RWPE2 (cell line): ENCODE data around the gene ZNF544.

Experiments
- ATAC-seq: fragments of 200-7000 bp; cut with Tn5 transposase; 3 replicates; pipeline ENCODE4 v1.9.1; 2021; ENCODE audit warnings: low read depth
- DNase-seq: peaks from one replicate; pipeline ENCODE4 v3.0.0-alpha.2; 2020; ENCODE audit warnings: low spot score
- H3K27ac ChIP-seq: fragments of 450-650 bp; 2 replicates; pipeline ENCODE4 v1.5.1; 2017; ENCODE audit warnings: mild to moderate bottlenecking; ENCODE audit not compliant: poor library complexity, severe bottlenecking
- H3K27me3 ChIP-seq: fragments of 250-450 bp; sonication (Bioruptor Pico); 2 replicates; pipeline ENCODE4 v1.5.1; 2021; ENCODE audit warnings: mild to moderate bottlenecking, moderate library complexity; ENCODE audit not compliant: insufficient read depth, poor library complexity, severe bottlenecking
- H3K36me3 ChIP-seq: fragments of 250-450 bp; sonication (Bioruptor Pico); 2 replicates; pipeline ENCODE4 v1.5.1; 2020; ENCODE audit warnings: low read depth, mild to moderate bottlenecking, moderate library complexity
- H3K4me1 ChIP-seq: fragments of 250-450 bp; sonication (Bioruptor Pico); 2 replicates; pipeline ENCODE4 v1.5.1; 2021; ENCODE audit warnings: mild to moderate bottlenecking, moderate library complexity; ENCODE audit not compliant: insufficient read depth, poor library complexity, severe bottlenecking
- H3K4me3 ChIP-seq: fragments of 250-450 bp; sonication (Bioruptor Pico); 2 replicates; pipeline ENCODE4 v1.5.1; 2021; ENCODE audit warnings: mild to moderate bottlenecking, moderate library complexity; ENCODE audit not compliant: severe bottlenecking
- H3K9me3 ChIP-seq: fragments of 250-450 bp; sonication (Bioruptor Pico); 2 replicates; pipeline ENCODE4 v1.5.1; 2021; ENCODE audit warnings: mild to moderate bottlenecking, moderate library complexity; ENCODE audit not compliant: severe bottlenecking
- CTCF ChIP-seq: fragments of 450-650 bp; IDR thresholded peaks from one replicate; pipeline ENCODE4 v1.5.1; 2017; ENCODE audit warnings: mild to moderate bottlenecking, moderate library complexity; ENCODE audit not compliant: poor library complexity, severe bottlenecking

The ZNF544 gene

GRCh38 chr19:58284199-58284598 lies 55.5 kb downstream of the ZNF544 start:
- ATAC-seq = no peak
- H3K36me3 ChIP-seq = peaks cover 49% of the 10 kb centered on the region

GRCh38 chr19:58291943-58292342 lies 63.2 kb downstream of the ZNF544 start:
- Histone ChIP-seq H3K36me3 (peaks cover 72% of the 10 kb centered on the region), H3K27ac (no peak overlapping the region), H3K4me1 (no peaks in the 10 kb centered on the region), H3K27me3 (no peaks in the 10 kb centered on the region), H3K4me3 (no peak overlapping the region), H3K9me3 (peaks cover 6% of the 10 kb centered on the region)
- ATAC-seq (no peak), DNase-seq (no peak)
- no peak for TF ChIP-seq CTCF

More at GRCh38 chr19:58284199-58284598, 55.5 kb downstream of the ZNF544 start:
- Histone ChIP-seq H3K27ac (no peak overlapping the region), H3K4me3 (no peak overlapping the region), H3K27me3 (no peaks in the 10 kb centered on the region), H3K4me1 (peaks cover 3% of the 10 kb centered on the region), H3K9me3 (no peaks in the 10 kb centered on the region)
- no peak for TF ChIP-seq CTCF
- DNase-seq = no peak

- DNase-seq = no peak
- Histone ChIP-seq H3K27me3 (no peaks in the 10 kb centered on the region), H3K36me3 (peaks cover 58% of the 10 kb centered on the region), H3K4me3 (no peak overlapping the region), H3K4me1 (no peaks in the 10 kb centered on the region), H3K9me3 (peaks cover 6% of the 10 kb centered on the region), H3K27ac (no peak overlapping the region)
- no peak for TF ChIP-seq CTCF
- no peak for ATAC-seq
Observed at GRCh38 chr19:58294743-58295374, 66.1 kb downstream of the ZNF544 start.

- Histone ChIP-seq H3K27ac (no peak overlapping the region), H3K36me3 (peaks cover 51% of the 10 kb centered on the region), H3K9me3 (peaks cover 6% of the 10 kb centered on the region), H3K4me3 (no peak overlapping the region), H3K27me3 (no peaks in the 10 kb centered on the region), H3K4me1 (no peaks in the 10 kb centered on the region)
- TF ChIP-seq CTCF = no peak
- ATAC-seq (no peak), DNase-seq (no peak)
Observed at GRCh38 chr19:58296104-58296503, 67.4 kb downstream of the ZNF544 start.

GRCh38 chr19:58300620-58301019 lies 71.9 kb downstream of the ZNF544 start:
- Histone ChIP-seq H3K4me3 (no peak overlapping the region), H3K4me1 (peaks cover 3% of the 10 kb centered on the region), H3K27me3 (no peaks in the 10 kb centered on the region), H3K9me3 (no peaks in the 10 kb centered on the region), H3K27ac (no peak overlapping the region), H3K36me3 (peaks cover 18% of the 10 kb centered on the region)
- no peak for DNase-seq
- TF ChIP-seq CTCF = no peak
- ATAC-seq = no peak
